Measurements from ENCODE around the gene ARSD.

Gene ARSD

DNA sequence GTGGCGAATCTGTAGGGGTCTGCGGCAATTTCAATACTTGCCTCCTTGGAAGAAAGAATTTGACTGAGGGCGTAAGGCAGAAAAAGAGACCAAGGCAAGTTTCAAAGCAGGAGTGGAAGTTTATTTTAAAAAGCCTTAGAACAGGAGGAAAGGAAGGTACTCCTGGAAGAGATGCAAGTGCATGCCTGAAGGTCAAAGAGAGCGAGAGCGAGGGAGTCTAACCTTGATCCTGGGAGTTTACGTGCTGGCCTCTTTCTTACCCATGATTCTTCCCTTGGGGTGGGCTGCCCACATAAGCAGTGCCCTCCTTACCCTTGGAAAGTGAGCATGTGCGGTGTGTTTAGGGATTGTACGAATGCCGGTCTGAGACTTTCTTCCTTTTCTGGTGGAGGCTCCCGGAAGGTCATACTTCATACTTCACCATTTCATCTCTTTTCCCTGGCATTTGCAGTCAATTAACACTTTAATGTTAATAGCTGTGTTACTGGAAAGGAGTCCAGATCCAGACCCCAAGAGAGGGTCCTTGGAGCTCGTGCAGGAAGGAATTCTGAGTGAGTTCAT, 40.0 kb downstream of the ARSD start:
- no peak for FAIRE-seq
- DNase-seq (ENCODE audit: insufficient read length, low spot score): no peak
- TF ChIP-seq POLR2A (IDR thresholded peaks at IDR 0.05; ENCODE audit: low read depth, low read length): no peak

DNA sequence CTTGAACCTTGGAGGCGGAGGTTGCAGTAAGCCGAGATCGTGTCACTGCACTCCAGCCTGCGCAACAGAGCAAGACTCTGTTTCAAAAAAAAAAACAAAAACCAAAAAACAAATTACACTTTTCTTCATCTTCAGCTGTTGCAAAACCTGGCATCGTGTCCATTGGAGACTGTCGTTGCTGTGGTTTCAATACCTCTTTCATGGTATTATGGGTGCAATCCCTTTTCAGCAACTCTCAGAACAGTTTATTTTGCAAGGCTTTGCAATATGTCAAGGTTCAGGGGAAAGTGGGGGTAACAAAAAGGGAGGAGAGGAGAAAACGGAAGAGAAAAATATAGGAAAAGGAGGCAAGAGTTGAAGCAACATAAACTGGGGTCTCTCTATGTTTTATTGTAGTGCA, 40.8 kb downstream of the ARSD start:
- no peak for DNase-seq (ENCODE audit: insufficient read length, low spot score)
- no peak for TF ChIP-seq POLR2A (IDR thresholded peaks at IDR 0.05; ENCODE audit: low read depth, low read length)
- no peak for FAIRE-seq

DNA sequence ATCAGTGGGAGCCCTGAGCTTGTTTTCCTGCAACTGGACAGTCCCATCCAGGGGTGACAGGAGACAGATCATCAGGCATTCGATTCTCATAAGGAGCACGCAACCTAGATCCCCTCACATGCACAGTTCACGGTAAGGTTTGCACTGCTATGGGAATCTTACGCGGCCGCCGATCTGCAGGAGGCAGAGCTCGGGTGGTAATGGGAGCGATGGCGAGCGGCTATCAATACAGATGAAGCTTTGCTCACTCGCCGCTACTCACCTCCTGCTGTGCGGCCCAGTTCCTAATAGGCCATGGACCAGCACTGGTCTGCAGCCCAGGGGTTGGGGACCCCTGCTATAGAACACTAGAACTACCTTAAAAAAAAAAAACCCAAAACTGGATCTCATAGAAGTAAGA, 45.4 kb downstream of the ARSD start:
- DNase-seq (ENCODE audit: insufficient read length, low spot score) (no peak), FAIRE-seq (no peak)
- TF ChIP-seq POLR2A (IDR thresholded peaks at IDR 0.05; ENCODE audit: low read depth, low read length): no peak

DNA sequence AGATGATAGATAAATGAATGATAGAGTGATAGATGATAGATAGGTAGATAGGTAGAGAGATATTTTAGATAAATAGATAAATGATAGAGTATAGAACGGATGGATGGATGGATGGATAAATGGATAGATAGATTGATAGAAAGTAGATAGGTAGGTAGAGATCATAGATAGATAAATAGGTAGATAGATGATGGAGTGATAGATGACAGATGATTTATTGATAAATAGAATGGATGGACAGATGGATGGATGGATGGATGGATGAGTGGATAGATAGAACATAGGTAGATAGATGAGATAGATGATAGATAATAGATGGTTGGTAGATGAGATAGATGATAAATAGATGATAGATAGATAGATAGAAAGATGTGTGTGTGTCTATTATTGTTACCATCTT, 49.5 kb downstream of the ARSD start:
- DNase-seq (ENCODE audit: insufficient read length, low spot score) (no peak), FAIRE-seq (no peak)
- no peak for TF ChIP-seq POLR2A (IDR thresholded peaks at IDR 0.05; ENCODE audit: low read depth, low read length)

DNA sequence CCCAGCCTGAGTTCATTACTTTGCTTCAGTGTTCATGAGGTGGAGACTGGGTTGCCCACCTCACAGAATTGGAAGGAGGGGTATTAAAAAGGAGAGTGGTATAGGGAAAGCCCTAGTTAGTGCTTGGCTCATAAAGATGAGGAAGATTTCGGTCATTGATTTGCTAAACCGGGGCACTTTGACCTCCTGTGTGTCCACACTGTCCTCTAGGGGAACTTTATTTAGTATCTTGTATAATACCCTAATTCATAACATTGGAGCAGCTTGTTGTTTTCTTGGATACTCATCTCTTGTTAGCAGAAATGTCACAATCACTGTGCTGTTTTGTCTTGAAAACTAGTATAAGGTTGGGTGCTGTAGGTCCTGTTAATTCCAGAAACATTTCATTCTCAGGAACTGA, 50.6 kb downstream of the ARSD start:
- no peak for TF ChIP-seq POLR2A (IDR thresholded peaks at IDR 0.05; ENCODE audit: low read depth, low read length)
- DNase-seq (ENCODE audit: insufficient read length, low spot score) (no peak), FAIRE-seq (no peak)

DNA sequence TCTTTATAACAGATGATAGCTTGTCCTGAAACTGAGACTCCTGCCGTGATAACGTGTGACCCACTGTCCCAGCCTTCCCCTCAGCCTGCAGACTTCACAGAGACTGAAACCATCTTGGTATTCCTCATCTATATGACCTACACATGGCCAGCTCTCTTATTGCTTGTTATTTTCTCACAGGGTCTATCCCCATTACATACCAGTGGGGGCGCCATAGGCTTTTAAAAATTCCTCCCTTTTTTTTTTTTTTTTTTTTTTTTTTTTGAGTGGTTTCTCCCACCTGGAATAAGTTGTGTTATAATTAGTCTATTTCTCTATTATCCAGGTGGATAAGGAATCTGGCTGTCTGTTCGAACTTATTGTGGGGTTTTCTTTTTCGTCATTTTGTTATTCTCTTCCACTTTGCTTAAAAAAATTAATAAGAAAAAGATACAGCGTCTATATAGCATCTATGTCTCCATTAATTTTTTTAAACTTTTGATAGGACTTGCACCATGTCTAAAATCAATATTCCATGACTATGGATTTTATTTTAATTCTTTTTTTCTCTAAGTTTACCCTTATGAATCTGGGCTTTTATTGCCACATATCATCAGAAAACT, 53.2 kb downstream of the ARSD start:
- TF ChIP-seq POLR2A (IDR thresholded peaks at IDR 0.05; ENCODE audit: low read depth, low read length): no peak
- no peak for FAIRE-seq
- peak; percentile 2 for DNase-seq (ENCODE audit: insufficient read length, low spot score)

DNA sequence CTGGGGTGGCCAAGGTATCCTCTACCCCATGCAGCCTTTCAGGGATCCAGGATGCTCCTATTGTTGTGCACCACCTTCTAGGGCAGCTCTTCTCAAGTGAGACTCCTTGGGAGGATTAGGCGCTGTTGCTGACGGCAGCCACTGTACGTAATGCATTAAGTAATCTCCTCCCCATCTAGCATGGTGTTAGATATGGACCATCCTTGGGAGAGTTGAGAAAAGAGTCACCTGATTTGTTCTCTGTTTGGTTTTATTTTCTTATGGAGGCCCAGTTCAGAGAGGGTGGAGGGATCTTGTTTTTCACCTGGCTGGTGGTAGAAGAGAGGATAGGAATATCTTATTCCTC, 54.0 kb downstream of the ARSD start:
- no peak for TF ChIP-seq POLR2A (IDR thresholded peaks at IDR 0.05; ENCODE audit: low read depth, low read length)
- no peak for FAIRE-seq
- DNase-seq (ENCODE audit: insufficient read length, low spot score): no peak

DNA sequence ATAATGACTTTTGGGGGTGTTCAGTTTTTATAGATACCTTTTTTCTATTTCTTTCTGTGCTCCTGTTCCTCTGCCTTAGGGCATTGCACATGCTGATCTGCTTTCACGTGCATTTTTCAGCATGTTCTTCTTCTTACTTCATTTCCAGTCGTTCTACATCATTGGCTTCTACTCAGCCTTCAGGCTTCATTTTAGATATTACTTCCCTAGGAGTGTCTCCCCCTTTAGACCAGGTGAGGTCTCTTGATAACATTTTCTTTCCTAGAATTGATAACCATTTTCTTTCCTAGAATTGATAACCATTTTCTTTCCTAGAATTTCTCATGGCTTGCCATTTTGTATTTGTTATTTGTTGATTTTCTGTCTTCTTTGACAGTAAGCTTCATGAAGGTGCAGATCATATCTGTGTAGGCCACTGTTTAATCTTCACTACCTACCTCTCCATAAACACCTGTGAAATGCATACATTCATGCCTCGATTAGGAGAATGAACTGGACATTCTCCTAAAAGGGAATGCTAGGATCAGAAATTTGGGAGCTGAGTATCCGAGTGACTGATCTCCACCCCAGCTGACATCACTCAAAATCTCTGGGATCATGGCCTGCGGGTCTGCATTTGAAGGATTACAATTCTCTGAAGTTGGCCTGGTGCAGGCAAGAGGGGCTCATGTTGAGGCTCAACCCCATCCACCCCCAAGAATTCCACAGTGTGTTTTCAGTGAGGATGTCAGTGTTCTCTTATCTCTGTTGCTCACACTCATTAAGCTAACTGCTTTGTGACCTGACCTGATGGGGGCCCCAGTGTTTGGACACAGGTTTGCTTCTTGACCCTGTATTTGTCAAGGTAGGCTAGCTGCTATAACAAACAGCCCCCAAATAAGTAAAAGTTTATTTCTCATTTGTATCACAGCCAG, 54.7 kb downstream of the ARSD start:
- TF ChIP-seq POLR2A (IDR thresholded peaks at IDR 0.05; ENCODE audit: low read depth, low read length): no peak
- DNase-seq (ENCODE audit: insufficient read length, low spot score): no peak
- FAIRE-seq: no peak

DNA sequence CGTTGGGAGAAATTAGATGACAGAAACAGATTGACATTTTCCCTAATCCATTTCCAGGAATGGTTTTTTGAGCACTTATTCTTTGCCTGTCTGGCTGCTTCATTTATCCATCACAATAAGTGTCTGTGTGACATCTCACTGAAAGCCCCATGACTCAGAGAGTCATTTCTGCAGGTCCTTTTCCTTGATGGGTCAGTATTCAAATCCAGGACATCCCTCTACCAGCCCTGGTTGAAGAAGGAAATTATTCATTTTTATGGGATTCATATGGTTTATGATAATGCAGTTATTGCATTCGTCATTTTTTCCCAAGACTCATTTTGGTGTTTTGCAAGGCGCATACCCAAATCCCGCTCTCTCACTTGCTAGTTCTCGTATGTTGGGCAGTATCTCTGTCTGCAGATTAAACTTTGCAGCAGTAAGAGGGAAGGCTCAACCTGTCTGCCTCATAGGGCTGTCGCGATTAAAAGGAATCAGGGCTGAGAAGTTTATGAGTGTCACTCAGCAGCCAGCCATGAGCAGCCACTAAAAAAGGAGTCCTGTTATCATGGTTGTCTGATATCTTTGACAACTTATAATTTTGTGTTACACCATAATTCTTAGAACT, 56.4 kb downstream of the ARSD start:
- FAIRE-seq: no peak
- TF ChIP-seq POLR2A (IDR thresholded peaks at IDR 0.05; ENCODE audit: low read depth, low read length): no peak

DNA sequence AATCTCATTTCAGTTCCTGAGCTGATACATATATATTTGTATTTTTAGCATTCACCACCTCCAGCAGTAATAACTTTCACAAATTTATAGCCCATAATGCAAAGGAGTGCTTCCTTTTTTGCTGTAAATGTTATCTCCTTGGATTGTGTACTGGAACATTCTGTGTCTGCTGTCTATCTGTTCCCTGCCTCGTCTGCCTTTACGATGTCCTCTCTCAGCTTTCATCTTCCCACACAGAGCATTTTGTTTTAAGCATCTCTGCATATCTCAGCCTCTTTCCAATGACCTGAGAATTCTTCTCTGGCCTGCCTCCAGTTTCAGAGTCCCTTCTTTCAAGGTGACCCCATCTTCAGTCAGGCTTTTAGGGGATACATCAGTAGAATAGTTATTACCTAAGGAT, 57.3 kb downstream of the ARSD start:
- FAIRE-seq (no peak), DNase-seq (ENCODE audit: insufficient read length, low spot score) (no peak)
- TF ChIP-seq POLR2A (IDR thresholded peaks at IDR 0.05; ENCODE audit: low read depth, low read length): no peak

More for the DNA sequence above, 56.4 kb downstream of the ARSD start:
- DNase-seq (ENCODE audit: insufficient read length, low spot score): no peak

DNA sequence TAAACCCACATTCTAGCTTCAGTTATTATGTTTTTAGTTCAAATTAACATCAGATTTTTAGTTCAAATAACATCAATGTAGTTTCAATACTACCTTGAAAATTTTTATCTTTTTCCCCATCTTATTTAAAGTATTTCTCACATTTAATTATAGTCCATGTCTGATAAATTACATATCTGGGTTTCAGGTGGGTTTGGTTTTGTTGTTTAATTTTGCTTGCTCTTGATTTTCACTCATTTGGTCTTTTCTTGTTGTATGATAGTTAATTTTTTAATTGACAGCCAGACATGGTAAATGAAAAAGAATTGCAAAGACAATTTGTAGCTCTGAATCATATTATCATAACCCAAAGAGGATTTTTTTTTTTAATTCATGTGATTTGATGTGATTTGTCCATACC, 58.5 kb downstream of the ARSD start:
- no peak for TF ChIP-seq POLR2A (IDR thresholded peaks at IDR 0.05; ENCODE audit: low read depth, low read length)
- DNase-seq (ENCODE audit: insufficient read length, low spot score) (no peak), FAIRE-seq (no peak)

DNA sequence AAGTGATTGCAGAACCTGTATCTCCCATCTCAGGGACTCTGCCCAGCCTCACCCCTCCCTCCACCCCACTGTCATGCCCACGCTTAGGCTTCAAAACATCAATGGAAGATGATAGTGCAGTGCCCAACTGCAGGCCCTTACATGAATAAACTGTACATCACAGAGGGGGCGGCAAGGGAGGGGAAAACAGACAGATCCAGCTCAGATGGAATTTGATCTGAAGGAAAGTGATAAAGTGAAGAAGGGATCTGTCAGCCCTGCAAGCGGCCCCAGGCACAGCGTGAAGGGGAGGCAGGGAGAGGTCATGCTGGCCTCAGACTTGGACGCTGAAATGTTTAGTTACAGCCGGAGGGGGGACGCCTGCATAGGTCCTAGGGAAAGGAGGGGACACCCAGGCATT, 61.9 kb downstream of the ARSD start:
- TF ChIP-seq POLR2A (IDR thresholded peaks at IDR 0.05; ENCODE audit: low read depth, low read length): no peak
- DNase-seq (ENCODE audit: insufficient read length, low spot score) (no peak), FAIRE-seq (no peak)

DNA sequence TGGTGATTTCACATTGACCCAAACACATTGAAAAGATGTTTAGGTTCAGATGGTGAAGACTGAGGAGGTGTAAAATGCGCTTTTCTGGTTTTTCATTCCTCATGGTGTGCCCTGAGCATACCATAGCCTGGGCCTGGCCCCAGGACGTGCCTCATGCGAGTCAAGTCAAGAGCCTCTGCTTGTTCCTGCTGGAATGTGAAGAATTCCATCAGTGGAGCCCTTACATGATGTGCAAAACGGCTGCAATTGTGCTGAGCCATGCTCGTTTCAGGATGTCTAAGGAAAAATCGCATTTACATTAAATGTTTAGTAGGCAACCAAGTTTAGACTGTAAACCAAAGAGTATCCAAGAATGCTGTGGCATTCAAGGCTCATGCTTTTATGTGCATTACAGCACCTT, 65.5 kb downstream of the ARSD start:
- FAIRE-seq: no peak
- DNase-seq (ENCODE audit: insufficient read length, low spot score): no peak

DNA sequence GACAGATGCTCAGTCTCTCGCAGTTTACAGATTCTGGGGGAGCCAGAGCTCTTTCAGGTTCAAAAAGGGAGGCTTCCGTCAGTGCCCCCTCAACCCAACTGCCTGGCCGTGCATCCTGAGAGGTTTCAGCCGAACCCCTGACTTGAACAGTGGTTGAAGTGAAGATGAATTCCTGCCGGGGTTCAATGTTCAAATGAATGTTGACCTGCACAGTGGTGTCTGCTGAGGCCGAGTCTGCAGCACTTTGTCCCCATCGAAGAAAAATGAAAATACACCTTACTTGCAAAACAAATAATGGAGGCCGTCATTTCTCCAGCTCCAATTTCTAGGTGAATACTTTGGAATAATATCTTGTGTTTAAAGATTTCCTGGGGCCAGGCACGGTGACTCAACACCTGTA, 66.7 kb downstream of the ARSD start:
- no peak for FAIRE-seq
- DNase-seq (ENCODE audit: insufficient read length, low spot score): no peak
- no peak for TF ChIP-seq POLR2A (IDR thresholded peaks at IDR 0.05; ENCODE audit: low read depth, low read length)

More for the DNA sequence above, 65.5 kb downstream of the ARSD start:
- no peak for TF ChIP-seq POLR2A (IDR thresholded peaks at IDR 0.05; ENCODE audit: low read depth, low read length)
